LNCaP clone FGC (cell line): ENCODE results near the gene WIPF1.

Experiments
- DNase-seq: peaks from one replicate; pipeline ENCODE4 v3.0.0-alpha.2; 2011; ENCODE audit warnings: low read depth
- H3K4me3 ChIP-seq: 2 replicates; pipeline ENCODE4 v1.5.1; 2011; ENCODE audit warnings: mild to moderate bottlenecking, low read depth, low read length, control low read depth
- TF ChIP-seq, protein P1 (sequence below): IDR thresholded peaks from 2 replicates; pipeline ENCODE4 v1.5.1; 2012; ENCODE audit warnings: mild to moderate bottlenecking; ENCODE audit not compliant: control insufficient read depth, insufficient read depth; ENCODE audit errors: extremely low read depth

Gene WIPF1

DNA sequence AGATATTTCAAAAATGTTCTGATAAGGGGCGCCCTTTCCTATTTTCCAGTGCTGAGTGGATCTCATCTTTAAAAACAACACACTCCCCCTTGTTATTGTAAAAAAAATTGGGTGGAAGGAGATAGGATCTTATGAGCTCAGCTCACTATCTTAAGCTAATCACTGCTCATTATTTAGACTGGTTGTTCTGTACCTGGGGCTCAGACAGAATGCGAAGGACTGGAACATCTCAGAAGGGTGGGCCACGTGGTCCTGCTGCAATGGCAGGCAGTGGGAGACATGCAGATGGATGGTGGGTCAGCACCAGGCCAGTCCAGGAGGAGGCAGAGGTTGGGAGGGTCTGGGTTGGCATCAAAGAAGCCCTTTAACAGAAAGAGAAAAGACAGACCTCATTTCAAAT lies 62.5 kb downstream of the WIPF1 start:
- DNase-seq, result no peak
- TF ChIP-seq, protein P1, sequence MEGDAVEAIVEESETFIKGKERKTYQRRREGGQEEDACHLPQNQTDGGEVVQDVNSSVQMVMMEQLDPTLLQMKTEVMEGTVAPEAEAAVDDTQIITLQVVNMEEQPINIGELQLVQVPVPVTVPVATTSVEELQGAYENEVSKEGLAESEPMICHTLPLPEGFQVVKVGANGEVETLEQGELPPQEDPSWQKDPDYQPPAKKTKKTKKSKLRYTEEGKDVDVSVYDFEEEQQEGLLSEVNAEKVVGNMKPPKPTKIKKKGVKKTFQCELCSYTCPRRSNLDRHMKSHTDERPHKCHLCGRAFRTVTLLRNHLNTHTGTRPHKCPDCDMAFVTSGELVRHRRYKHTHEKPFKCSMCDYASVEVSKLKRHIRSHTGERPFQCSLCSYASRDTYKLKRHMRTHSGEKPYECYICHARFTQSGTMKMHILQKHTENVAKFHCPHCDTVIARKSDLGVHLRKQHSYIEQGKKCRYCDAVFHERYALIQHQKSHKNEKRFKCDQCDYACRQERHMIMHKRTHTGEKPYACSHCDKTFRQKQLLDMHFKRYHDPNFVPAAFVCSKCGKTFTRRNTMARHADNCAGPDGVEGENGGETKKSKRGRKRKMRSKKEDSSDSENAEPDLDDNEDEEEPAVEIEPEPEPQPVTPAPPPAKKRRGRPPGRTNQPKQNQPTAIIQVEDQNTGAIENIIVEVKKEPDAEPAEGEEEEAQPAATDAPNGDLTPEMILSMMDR, result no peak
- H3K4me3 ChIP-seq, result no peak overlapping the region

GRCh38 chr2:174529916-174530315 lies 67.7 kb downstream of the WIPF1 start:
- TF ChIP-seq, protein P1, result no peak
- DNase-seq, result no peak
- no peak overlapping the region for H3K4me3 ChIP-seq

DNA sequence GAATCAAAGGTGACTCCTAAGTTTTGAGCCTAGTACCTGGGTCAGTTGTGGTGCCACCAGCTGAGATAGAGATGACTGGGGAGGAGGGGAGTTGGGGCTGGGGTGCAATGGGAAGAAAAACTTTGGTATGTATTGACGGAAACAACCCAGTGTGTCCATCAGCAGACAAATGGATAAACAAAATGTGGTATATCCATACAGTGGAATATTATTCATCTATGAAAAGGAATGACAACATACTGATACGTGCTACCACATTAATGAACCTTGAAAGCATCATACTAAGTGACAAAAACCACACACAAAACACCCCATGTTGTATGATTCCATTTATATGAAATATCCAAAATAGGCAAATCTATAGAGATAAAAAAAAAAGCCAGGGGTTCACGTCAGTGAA lies 69.6 kb downstream of the WIPF1 start:
- TF ChIP-seq, protein P1, result no peak
- no peak for DNase-seq
- H3K4me3 ChIP-seq, result no peak overlapping the region

DNA sequence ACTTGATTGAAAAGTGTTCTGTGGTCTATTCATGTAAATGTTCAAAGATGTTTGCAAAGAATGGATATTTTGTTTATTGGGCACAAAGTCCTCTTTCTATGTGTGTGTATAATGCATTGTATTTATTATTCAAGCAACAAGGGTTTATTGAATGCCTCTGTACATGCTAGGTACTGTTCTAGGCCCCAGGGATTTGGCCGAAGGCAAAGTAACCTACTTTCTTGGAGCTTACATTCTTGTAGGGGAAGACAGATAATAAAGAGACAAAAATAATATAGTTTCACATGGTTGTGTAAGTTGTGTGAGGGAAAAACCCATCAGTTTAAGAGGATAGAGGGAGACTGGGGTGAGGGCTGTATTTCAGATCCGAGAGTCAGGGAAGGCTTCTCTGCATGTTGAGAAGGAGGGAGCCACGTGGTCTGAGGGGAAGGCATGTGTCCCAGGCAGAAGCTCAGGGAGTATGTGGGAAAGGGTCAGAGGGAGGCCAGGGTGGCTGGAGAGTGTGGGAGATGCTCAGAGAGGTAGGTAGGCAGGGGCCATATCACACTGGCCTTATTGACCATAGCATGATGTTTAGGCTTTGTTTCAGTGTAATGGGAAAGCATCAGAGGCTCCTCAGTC lies 70.4 kb downstream of the WIPF1 start:
- H3K4me3 ChIP-seq, result no peak overlapping the region
- no peak for DNase-seq
- TF ChIP-seq, protein P1, result no peak

DNA sequence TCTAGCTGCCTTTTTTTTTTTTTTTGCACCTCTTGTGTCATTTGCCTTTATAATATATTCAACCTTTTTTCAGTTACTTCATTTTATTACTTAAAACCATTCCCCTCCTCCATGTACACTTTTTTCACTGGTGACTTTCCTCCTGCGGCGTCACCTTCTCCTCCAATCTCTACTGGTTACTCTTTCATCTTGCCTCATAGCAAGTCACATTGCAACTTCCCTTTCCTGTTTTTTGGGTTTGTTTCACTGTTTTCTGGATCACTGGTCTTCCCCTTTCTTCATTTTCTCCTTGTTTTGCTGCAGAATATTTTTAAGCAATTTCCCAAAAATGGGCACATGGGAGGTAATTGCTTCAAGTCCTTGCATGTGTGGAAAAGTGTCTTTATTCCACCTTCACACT lies 73.1 kb downstream of the WIPF1 start:
- H3K4me3 ChIP-seq, result no peak overlapping the region
- no peak for DNase-seq
- TF ChIP-seq, protein P1, result no peak

DNA sequence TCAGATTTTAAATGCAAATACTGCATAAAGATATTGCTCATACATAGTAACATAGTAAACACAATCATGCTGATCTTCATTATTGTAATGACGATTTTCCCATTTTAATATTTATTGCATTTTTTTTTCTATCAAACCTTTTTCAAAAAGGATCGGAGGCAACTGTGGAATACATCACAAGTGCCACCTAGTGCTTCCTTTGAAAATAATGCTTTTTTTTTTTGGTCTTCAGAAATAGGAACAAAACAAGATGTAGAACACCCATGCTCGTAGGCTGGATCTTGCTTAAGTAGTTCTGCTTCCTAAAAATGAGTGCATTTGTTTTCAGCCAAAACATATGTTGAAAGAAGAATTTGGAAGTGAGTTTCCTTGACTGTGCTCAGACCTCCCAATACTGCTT lies 75.1 kb downstream of the WIPF1 start:
- H3K4me3 ChIP-seq, result no peak overlapping the region
- DNase-seq, result no peak
- TF ChIP-seq, protein P1, result peak; percentile 42

DNA sequence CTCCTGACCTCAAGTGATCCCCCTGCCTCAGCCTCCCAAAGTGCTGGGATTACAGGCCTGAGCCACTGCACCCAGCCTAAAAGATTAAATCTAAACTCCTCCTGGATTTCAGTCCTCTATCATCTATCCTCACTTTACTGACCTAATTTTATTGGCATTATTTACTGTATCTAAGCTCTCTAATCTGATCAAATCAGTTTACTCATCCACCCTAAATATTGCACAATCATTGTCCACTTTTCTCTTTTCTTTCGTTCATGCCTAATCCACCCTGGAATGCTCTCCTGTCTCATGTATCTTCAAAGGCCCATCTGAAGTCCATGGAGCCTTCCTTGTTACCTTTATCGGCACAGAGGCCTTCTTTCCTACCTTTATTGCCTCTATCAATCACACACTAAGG lies 79.2 kb downstream of the WIPF1 start:
- no peak for DNase-seq
- TF ChIP-seq, protein P1, result no peak
- no peak overlapping the region for H3K4me3 ChIP-seq
